OCI-LY1 (cell line): Measurements from ENCODE around the gene GTF2I.
A peak's percentile ranks its signal among the peaks of the same experiment; 100 is the strongest.
"Not testable (repeated sequence)": the region's sequence is repeated elsewhere in the genome, so short reads cannot be mapped to it uniquely, and the experiment has no call there.

Experiments used
- H2AFZ ChIP-seq: fragments of 200-600 bp; sonication (generic), shearing (Covaris generic); 2 replicates; pipeline ENCODE4 v1.6.0; 2014; ENCODE audit warnings: antibody characterized with exemption, mild to moderate bottlenecking, low read length
- H3F3A ChIP-seq: fragments of 200-600 bp; sonication (generic), shearing (Covaris generic); 2 replicates; pipeline ENCODE4 v1.6.0; 2014; ENCODE audit warnings: mild to moderate bottlenecking, antibody characterized with exemption, low read length, moderate library complexity; ENCODE audit not compliant: insufficient read depth
- H3K27ac ChIP-seq: fragments of 200-600 bp; sonication (generic); 2 replicates; pipeline ENCODE4 v1.5.1; 2014; ENCODE audit warnings: low read length, mixed run types, mild to moderate bottlenecking, low read depth; ENCODE audit not compliant: poor library complexity, severe bottlenecking
- H3K27me3 ChIP-seq: fragments of 200-600 bp; sonication (generic); 2 replicates; pipeline ENCODE4 v1.6.0; 2014; ENCODE audit warnings: antibody characterized with exemption, mild to moderate bottlenecking, low read length, moderate library complexity; ENCODE audit not compliant: insufficient read depth
- H3K36me3 ChIP-seq: fragments of 200-600 bp; sonication (generic); 2 replicates; pipeline ENCODE4 v1.6.1; 2014; ENCODE audit warnings: mild to moderate bottlenecking, antibody characterized with exemption, low read length, moderate library complexity, mixed read lengths; ENCODE audit not compliant: insufficient read depth
- H3K4me1 ChIP-seq: fragments of 200-600 bp; sonication (generic); 2 replicates; pipeline ENCODE4 v1.5.1; 2014; ENCODE audit warnings: mild to moderate bottlenecking, low read length, moderate library complexity; ENCODE audit not compliant: insufficient read depth, severe bottlenecking
- H3K4me2 ChIP-seq: fragments of 200-600 bp; sonication (generic), shearing (Covaris generic); 2 replicates; pipeline ENCODE4 v1.6.1; 2014; ENCODE audit warnings: low read length
- H3K4me3 ChIP-seq: fragments of 200-600 bp; sonication (generic); 2 replicates; pipeline ENCODE4 v1.5.1; 2014; ENCODE audit warnings: low read length, low read depth, mild to moderate bottlenecking, mixed read lengths; ENCODE audit not compliant: poor library complexity, severe bottlenecking
- H3K79me2 ChIP-seq: fragments of 200-600 bp; shearing (Covaris generic); 2 replicates; pipeline ENCODE4 v1.6.1; 2016; ENCODE audit warnings: mixed run types, low read length, mixed read lengths; ENCODE audit not compliant: insufficient read depth
- H3K9ac ChIP-seq: fragments of 200-600 bp; sonication (generic), shearing (Covaris generic); 2 replicates; pipeline ENCODE4 v1.6.1; 2014; ENCODE audit warnings: mild to moderate bottlenecking, low read length, mixed read lengths
- H3K9me2 ChIP-seq: fragments of 200-600 bp; sonication (generic), shearing (Covaris generic); 2 replicates; pipeline ENCODE4 v1.6.1; 2014; ENCODE audit warnings: low read depth, mild to moderate bottlenecking, low read length, mixed read lengths
- H3K9me3 ChIP-seq: fragments of 200-600 bp; shearing (Covaris generic); 2 replicates; pipeline ENCODE4 v1.6.1; 2014; ENCODE audit warnings: low read length, mixed read lengths
- H4K20me1 ChIP-seq: fragments of 200-600 bp; sonication (generic), shearing (Covaris generic); 2 replicates; pipeline ENCODE4 v1.6.0; 2016; ENCODE audit warnings: mild to moderate bottlenecking, low read length; ENCODE audit not compliant: insufficient read depth
- EZH2 ChIP-seq: fragments of 200-600 bp; sonication (generic), shearing (Covaris generic); IDR thresholded peaks from 2 replicates; pipeline ENCODE4 v1.8.0; 2017; ENCODE audit warnings: borderline replicate concordance, mixed run types, mild to moderate bottlenecking, antibody characterized with exemption, low read length, moderate library complexity, mixed read lengths
- TF ChIP-seq, protein P1 (sequence below): fragments of 200-600 bp; sonication (generic), shearing (Covaris generic); IDR thresholded peaks from 2 replicates; pipeline ENCODE4 v1.5.1; 2017; ENCODE audit warnings: mild to moderate bottlenecking, antibody characterized with exemption, low read length, moderate library complexity, mixed read lengths

The GTF2I gene

DNA sequence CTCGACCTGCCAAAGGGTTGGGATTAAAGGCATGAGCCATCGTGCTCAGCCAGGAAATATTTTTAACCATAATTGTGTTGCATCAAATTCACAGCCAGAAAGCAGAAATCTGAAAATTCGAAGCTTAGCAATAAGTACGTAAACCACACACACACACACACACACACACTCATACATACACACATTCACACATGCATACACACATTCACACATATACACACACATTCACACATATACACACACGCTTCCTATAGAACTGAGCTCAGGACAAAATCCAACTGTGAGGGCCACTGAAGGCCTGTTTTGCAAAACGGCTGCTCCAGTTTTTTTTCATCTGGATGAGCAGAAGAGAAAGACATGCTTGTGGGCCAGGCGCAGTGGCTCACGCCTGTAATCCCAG lies 25.0 kb upstream of the GTF2I start:
- Histone ChIP-seq H3K4me2 (no peak overlapping the region), H2AFZ (no peak overlapping the region), H3K4me3 (no peak overlapping the region), H3K9me2 (no peaks in the 10 kb centered on the region), H3K9me3 (no peaks in the 10 kb centered on the region), H3K36me3 (no peaks in the 10 kb centered on the region), H3K27me3 (no peaks in the 10 kb centered on the region), H3K9ac (no peak overlapping the region), H3K79me2 (no peaks in the 10 kb centered on the region), H3K27ac (no peak overlapping the region), H3F3A (no peaks in the 10 kb centered on the region), H4K20me1 (no peaks in the 10 kb centered on the region), H3K4me1 (peaks cover 31% of the 10 kb centered on the region)
- no peak for TF ChIP-seq EZH2
- TF ChIP-seq, protein P1, sequence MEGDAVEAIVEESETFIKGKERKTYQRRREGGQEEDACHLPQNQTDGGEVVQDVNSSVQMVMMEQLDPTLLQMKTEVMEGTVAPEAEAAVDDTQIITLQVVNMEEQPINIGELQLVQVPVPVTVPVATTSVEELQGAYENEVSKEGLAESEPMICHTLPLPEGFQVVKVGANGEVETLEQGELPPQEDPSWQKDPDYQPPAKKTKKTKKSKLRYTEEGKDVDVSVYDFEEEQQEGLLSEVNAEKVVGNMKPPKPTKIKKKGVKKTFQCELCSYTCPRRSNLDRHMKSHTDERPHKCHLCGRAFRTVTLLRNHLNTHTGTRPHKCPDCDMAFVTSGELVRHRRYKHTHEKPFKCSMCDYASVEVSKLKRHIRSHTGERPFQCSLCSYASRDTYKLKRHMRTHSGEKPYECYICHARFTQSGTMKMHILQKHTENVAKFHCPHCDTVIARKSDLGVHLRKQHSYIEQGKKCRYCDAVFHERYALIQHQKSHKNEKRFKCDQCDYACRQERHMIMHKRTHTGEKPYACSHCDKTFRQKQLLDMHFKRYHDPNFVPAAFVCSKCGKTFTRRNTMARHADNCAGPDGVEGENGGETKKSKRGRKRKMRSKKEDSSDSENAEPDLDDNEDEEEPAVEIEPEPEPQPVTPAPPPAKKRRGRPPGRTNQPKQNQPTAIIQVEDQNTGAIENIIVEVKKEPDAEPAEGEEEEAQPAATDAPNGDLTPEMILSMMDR: no peak

GRCh38 chr7:74633451-74633921 lies 24.0 kb upstream of the GTF2I start:
- H3K9me3 ChIP-seq: no peaks in the 10 kb centered on the region
- TF ChIP-seq EZH2: no peak
- H3K27me3 ChIP-seq: no peaks in the 10 kb centered on the region
- no peaks in the 10 kb centered on the region for H3K9me2 ChIP-seq
- no peak overlapping the region for H2AFZ ChIP-seq
- no peak overlapping the region for H3K4me3 ChIP-seq
- H4K20me1 ChIP-seq: no peaks in the 10 kb centered on the region
- H3K4me1 ChIP-seq: peaks cover 23% of the 10 kb centered on the region
- no peaks in the 10 kb centered on the region for H3K79me2 ChIP-seq
- H3F3A ChIP-seq: no peaks in the 10 kb centered on the region
- H3K27ac ChIP-seq: no peak overlapping the region
- no peaks in the 10 kb centered on the region for H3K36me3 ChIP-seq
- no peak overlapping the region for H3K4me2 ChIP-seq
- H3K9ac ChIP-seq: no peak overlapping the region

- Histone ChIP-seq H4K20me1 (no peaks in the 10 kb centered on the region), H3K4me3 (no peak overlapping the region), H3K4me2 (no peak overlapping the region), H2AFZ (no peak overlapping the region), H3F3A (no peaks in the 10 kb centered on the region), H3K27ac (no peak overlapping the region), H3K9me3 (no peaks in the 10 kb centered on the region; the same call in 1 of the 2 replicates), H3K27me3 (no peaks in the 10 kb centered on the region), H3K79me2 (no peaks in the 10 kb centered on the region), H3K4me1 (peaks cover 21% of the 10 kb centered on the region), H3K36me3 (no peaks in the 10 kb centered on the region), H3K9ac (no peak overlapping the region), H3K9me2 (no peaks in the 10 kb centered on the region)
- no peak for TF ChIP-seq EZH2
- TF ChIP-seq, protein P1: no peak
Measured at GRCh38 chr7:74637745-74638144, 19.8 kb upstream of the GTF2I start.

DNA sequence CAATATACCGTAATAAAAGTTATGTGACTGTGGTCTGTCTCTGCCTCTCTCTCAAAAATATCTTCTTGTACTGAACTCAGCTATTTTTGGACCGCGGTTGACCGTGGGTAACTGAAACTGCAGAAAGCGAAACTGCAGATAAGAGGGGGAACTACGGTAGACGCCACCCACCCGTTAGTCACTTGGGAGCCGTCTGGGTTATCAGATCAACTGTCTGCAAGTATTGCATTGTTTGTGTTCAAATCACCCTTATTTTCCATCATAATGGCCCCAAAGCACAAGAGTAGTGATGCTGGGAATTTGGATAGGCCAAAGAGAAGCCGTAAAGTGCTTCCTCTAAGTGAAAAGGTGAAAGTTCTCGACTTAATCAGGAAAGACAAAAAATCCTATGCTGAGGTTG lies 7.5 kb upstream of the GTF2I start:
- H3K4me2 ChIP-seq: peak overlapping the region; percentile 66
- not testable (repeated sequence) for H3K9me2 ChIP-seq, H2AFZ ChIP-seq, H4K20me1 ChIP-seq, H3K9me3 ChIP-seq, H3K79me2 ChIP-seq, H3K27me3 ChIP-seq, H3K36me3 ChIP-seq, H3F3A ChIP-seq
- peak overlapping the region; percentile 45; the same call in 1 of the 2 replicates for H3K9ac ChIP-seq
- H3K4me1 ChIP-seq: peaks cover 25% of the 10 kb centered on the region
- H3K4me3 ChIP-seq: peak overlapping the region; percentile 50
- peak overlapping the region; percentile 72 for H3K27ac ChIP-seq

GRCh38 chr7:74650493-74651132 lies 6.9 kb upstream of the GTF2I start:
- Histone ChIP-seq H3K4me3 (peak overlapping the region; percentile 50), H3K27ac (peak overlapping the region; percentile 72), H3K4me2 (peak overlapping the region; percentile 66), H3K4me1 (peaks cover 29% of the 10 kb centered on the region), H3K9ac (peak overlapping the region; percentile 45)
- not testable (repeated sequence) for H4K20me1 ChIP-seq, H3K27me3 ChIP-seq, H3F3A ChIP-seq, H2AFZ ChIP-seq, H3K9me2 ChIP-seq, H3K79me2 ChIP-seq, H3K36me3 ChIP-seq, H3K9me3 ChIP-seq

DNA sequence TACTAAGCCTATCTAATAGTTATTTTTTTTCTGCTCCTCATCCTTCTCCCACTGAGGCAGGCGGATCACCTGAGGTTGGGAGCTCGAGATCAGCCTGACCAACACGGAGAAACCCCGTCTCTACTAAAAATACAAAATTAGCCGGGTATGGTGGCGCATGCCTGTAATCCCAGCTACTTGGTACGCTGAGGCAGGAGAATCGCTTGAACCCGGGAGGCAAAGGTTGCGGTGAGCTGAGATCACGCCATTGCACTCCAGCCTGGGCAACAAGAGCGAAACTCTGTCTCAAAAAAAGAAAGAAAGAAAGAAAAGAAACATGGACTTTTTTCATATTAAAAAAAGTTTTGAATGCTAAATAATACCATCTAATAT lies 6.4 kb upstream of the GTF2I start:
- H3F3A ChIP-seq, H3K9me3 ChIP-seq, H4K20me1 ChIP-seq, H2AFZ ChIP-seq, H3K9me2 ChIP-seq, H3K27me3 ChIP-seq, H3K36me3 ChIP-seq, H3K79me2 ChIP-seq: not testable (repeated sequence)
- Histone ChIP-seq H3K27ac (peak overlapping the region; percentile 72), H3K4me2 (peak overlapping the region; percentile 66), H3K4me1 (peaks cover 34% of the 10 kb centered on the region), H3K9ac (peak overlapping the region; percentile 45), H3K4me3 (peak overlapping the region; percentile 50)
